ENCODE data around the gene ITGA8. TPM values are rescaled to one million over a fixed set of nuclear protein-coding genes. Genes with fewer than 3 reads are reported as not detected.

ITGA8 gene
- total RNA-seq, 1 experiment from 2014 or later = not detected

GRCh38 chr10:15494850-15495506 is 224.7 kb downstream of the ITGA8 start:
- POLR2A ChIA-PET = no interaction called here
- BruUV-seq (replicated peaks) = no TSS peak
- Mint-ChIP-seq H3K9me3 (ENCODE audit: unreplicated experiment) (no peaks in the 10 kb centered on the region), H3K27ac (ENCODE audit: unreplicated experiment) (no peak overlapping the region), H3K4me1 (ENCODE audit: low read depth, unreplicated experiment) (no peaks in the 10 kb centered on the region), H3K4me3 (ENCODE audit: unreplicated experiment) (no peak overlapping the region), H3K36me3 (ENCODE audit: insufficient read depth, unreplicated experiment) (no peaks in the 10 kb centered on the region), H3K27me3 (ENCODE audit: insufficient read depth, unreplicated experiment) (peaks cover 10% of the 10 kb centered on the region)
- intact Hi-C loops (cut with micrococcal nuclease; ENCODE audit: unreplicated experiment) = no loop called here
- CTCF ChIA-PET = no interaction called here
- no peaks in the 10 kb centered on the region for H3K36me3 ChIP-seq (ENCODE audit: control insufficient read depth, insufficient read depth, low read length)
- DNase-seq = no peak
- H3K27me3 ChIP-seq (replicated peaks; ENCODE audit: control insufficient read depth, insufficient read depth, low read length) = no peaks in the 10 kb centered on the region
- H3K4me3 ChIP-seq (ENCODE audit: low read depth, low read length) = no peak overlapping the region
- H3K4me1 ChIP-seq = no peaks in the 10 kb centered on the region
- no peak for TF ChIP-seq CTCF (IDR thresholded peaks at IDR 0.05; ENCODE audit: insufficient read depth in 1 of 2, low read depth in 1 of 2, low read length in 1 of 2, severe bottlenecking in 1 of 2, unreplicated experiment in 1 of 2)
- H3K9me3 ChIP-seq = peaks cover 4% of the 10 kb centered on the region; the same call in 1 of the 2 replicates

GRCh38 chr10:15491856-15492642 is 227.7 kb downstream of the ITGA8 start:
- Mint-ChIP-seq H3K27ac (ENCODE audit: unreplicated experiment) (no peak overlapping the region), H3K4me3 (ENCODE audit: unreplicated experiment) (no peak overlapping the region), H3K9me3 (ENCODE audit: unreplicated experiment) (no peaks in the 10 kb centered on the region), H3K4me1 (ENCODE audit: low read depth, unreplicated experiment) (no peaks in the 10 kb centered on the region), H3K36me3 (ENCODE audit: insufficient read depth, unreplicated experiment) (no peaks in the 10 kb centered on the region), H3K27me3 (ENCODE audit: insufficient read depth, unreplicated experiment) (peaks cover 12% of the 10 kb centered on the region)
- TF ChIP-seq CTCF (IDR thresholded peaks at IDR 0.05; ENCODE audit: insufficient read depth in 1 of 2, low read depth in 1 of 2, low read length in 1 of 2, severe bottlenecking in 1 of 2, unreplicated experiment in 1 of 2) = no peak
- Histone ChIP-seq H3K9me3 (no peaks in the 10 kb centered on the region), H3K4me3 (ENCODE audit: low read depth, low read length) (no peak overlapping the region), H3K36me3 (ENCODE audit: control insufficient read depth, insufficient read depth, low read length) (no peaks in the 10 kb centered on the region), H3K27me3 (replicated peaks; ENCODE audit: control insufficient read depth, insufficient read depth, low read length) (no peaks in the 10 kb centered on the region), H3K4me1 (no peaks in the 10 kb centered on the region; the same call in 1 of the 2 replicates)
- intact Hi-C loops (cut with micrococcal nuclease; ENCODE audit: unreplicated experiment) = no loop called here
- BruUV-seq (replicated peaks) = no TSS peak
- ChIA-PET CTCF (no interaction called here), POLR2A (no interaction called here)
- DNase-seq = no peak

- no peaks in the 10 kb centered on the region for H3K9me3 ChIP-seq
- Mint-ChIP-seq H3K27ac (ENCODE audit: unreplicated experiment) (no peak overlapping the region), H3K4me1 (ENCODE audit: low read depth, unreplicated experiment) (no peaks in the 10 kb centered on the region), H3K36me3 (ENCODE audit: insufficient read depth, unreplicated experiment) (no peaks in the 10 kb centered on the region), H3K27me3 (ENCODE audit: insufficient read depth, unreplicated experiment) (peaks cover 17% of the 10 kb centered on the region), H3K9me3 (ENCODE audit: unreplicated experiment) (no peaks in the 10 kb centered on the region), H3K4me3 (ENCODE audit: unreplicated experiment) (no peak overlapping the region)
- peaks cover 4% of the 10 kb centered on the region; the same call in 1 of the 2 replicates for H3K4me1 ChIP-seq
- H3K4me3 ChIP-seq (ENCODE audit: low read depth, low read length) = no peak overlapping the region
- intact Hi-C loops (cut with micrococcal nuclease; ENCODE audit: unreplicated experiment) = no loop called here
- BruUV-seq (replicated peaks) = no TSS peak
- ChIA-PET POLR2A (no interaction called here), CTCF (no interaction called here)
- H3K36me3 ChIP-seq (ENCODE audit: control insufficient read depth, insufficient read depth, low read length) = no peaks in the 10 kb centered on the region
- H3K27me3 ChIP-seq (replicated peaks; ENCODE audit: control insufficient read depth, insufficient read depth, low read length) = no peaks in the 10 kb centered on the region
- no peak for DNase-seq
- TF ChIP-seq CTCF (IDR thresholded peaks at IDR 0.05; ENCODE audit: insufficient read depth in 1 of 2, low read depth in 1 of 2, low read length in 1 of 2, severe bottlenecking in 1 of 2, unreplicated experiment in 1 of 2) = no peak
Observed at GRCh38 chr10:15489431-15489830, 230.3 kb downstream of the ITGA8 start.
